T-helper 2 cell treated with Interferon-gamma antibody and Interleukin-4, amounts not matched to agents 5 μg/mL and 100 μg/mL, for 36 hours (primary cell): ENCODE measurements around the gene PSMC3.
"Not testable (repeated sequence)": the region's sequence is repeated elsewhere in the genome, so short reads cannot be mapped to it uniquely, and the experiment has no call there.

Source experiments
- DNase-seq: peaks from one replicate; pipeline ENCODE4 v3.0.0; 2021; ENCODE audit warnings: low spot score
- H3K27ac Mint-ChIP-seq: one replicate; pipeline ENCODE4 v1.8.0; 2021; ENCODE audit warnings: mild to moderate bottlenecking, mixed read lengths
- H3K27me3 Mint-ChIP-seq: one replicate; pipeline ENCODE4 v1.8.0; 2021; ENCODE audit warnings: low read depth, mixed read lengths
- H3K36me3 Mint-ChIP-seq: one replicate; pipeline ENCODE4 v1.8.0; 2021; ENCODE audit warnings: low read depth, mixed read lengths
- H3K4me1 Mint-ChIP-seq: one replicate; pipeline ENCODE4 v1.8.0; 2021; ENCODE audit warnings: low read depth, mixed read lengths
- H3K4me3 Mint-ChIP-seq: one replicate; pipeline ENCODE4 v1.8.0; 2022; ENCODE audit warnings: mild to moderate bottlenecking, moderate library complexity, mixed read lengths
- H3K9me3 Mint-ChIP-seq: one replicate; pipeline ENCODE4 v1.8.0; 2021; ENCODE audit warnings: mixed read lengths

The PSMC3 gene

GRCh38 chr11:47426062-47426956, at the start of gene PSMC3:
PSMC3 (minus strand) TSS chr11:47426439; CDS start chr11:47426279, 160 bp downstream.
- Mint-ChIP-seq H3K36me3 (peaks cover 40% of the 10 kb centered on the region), H3K27me3 (no peaks in the 10 kb centered on the region), H3K4me1 (peaks cover 18% of the 10 kb centered on the region), H3K9me3 (no peaks in the 10 kb centered on the region), H3K27ac (peak within 1 kb of the TSS; percentile 99), H3K4me3 (peak within 1 kb of the TSS; percentile 99)
- DNase-seq: peak; percentile 97

- no peaks in the 10 kb centered on the region for H3K27me3 Mint-ChIP-seq
- no peak overlapping the region for H3K27ac Mint-ChIP-seq
- no peak for DNase-seq
- H3K4me1 Mint-ChIP-seq: peaks cover 4% of the 10 kb centered on the region
- no peaks in the 10 kb centered on the region for H3K9me3 Mint-ChIP-seq
- H3K36me3 Mint-ChIP-seq: peaks cover 53% of the 10 kb centered on the region
- H3K4me3 Mint-ChIP-seq: no peak overlapping the region
Measured at GRCh38 chr11:47470671-47471070, 44.4 kb upstream of the PSMC3 start.

GRCh38 chr11:47469361-47470179, 43.3 kb upstream of the PSMC3 start:
- no peaks in the 10 kb centered on the region for H3K9me3 Mint-ChIP-seq
- no peak overlapping the region for H3K27ac Mint-ChIP-seq
- peaks cover 4% of the 10 kb centered on the region for H3K4me1 Mint-ChIP-seq
- no peak for DNase-seq
- H3K36me3 Mint-ChIP-seq: peaks cover 50% of the 10 kb centered on the region
- no peaks in the 10 kb centered on the region for H3K27me3 Mint-ChIP-seq
- H3K4me3 Mint-ChIP-seq: no peak overlapping the region

- H3K27ac Mint-ChIP-seq: no peak overlapping the region
Measured at GRCh38 chr11:47468598-47469214, 42.5 kb upstream of the PSMC3 start.

GRCh38 chr11:47467357-47467756, 41.1 kb upstream of the PSMC3 start:
- H3K9me3 Mint-ChIP-seq: no peaks in the 10 kb centered on the region
- peaks cover 4% of the 10 kb centered on the region for H3K4me1 Mint-ChIP-seq
- DNase-seq: no peak
- peaks cover 37% of the 10 kb centered on the region for H3K36me3 Mint-ChIP-seq
- no peak overlapping the region for H3K4me3 Mint-ChIP-seq
- peak overlapping the region; percentile 10 for H3K27ac Mint-ChIP-seq
- H3K27me3 Mint-ChIP-seq: no peaks in the 10 kb centered on the region

More at GRCh38 chr11:47468598-47469214, 42.5 kb upstream of the PSMC3 start:
- Mint-ChIP-seq H3K27me3 (no peaks in the 10 kb centered on the region), H3K4me1 (peaks cover 4% of the 10 kb centered on the region), H3K4me3 (no peak overlapping the region), H3K36me3 (peaks cover 47% of the 10 kb centered on the region), H3K9me3 (no peaks in the 10 kb centered on the region)
- no peak for DNase-seq

GRCh38 chr11:47466701-47467250, 40.5 kb upstream of the PSMC3 start:
- no peaks in the 10 kb centered on the region for H3K27me3 Mint-ChIP-seq
- H3K36me3 Mint-ChIP-seq: peaks cover 37% of the 10 kb centered on the region
- no peak overlapping the region for H3K4me3 Mint-ChIP-seq
- no peaks in the 10 kb centered on the region for H3K9me3 Mint-ChIP-seq
- peaks cover 4% of the 10 kb centered on the region for H3K4me1 Mint-ChIP-seq
- no peak overlapping the region for H3K27ac Mint-ChIP-seq
- no peak for DNase-seq

GRCh38 chr11:47466201-47466600, 40.0 kb upstream of the PSMC3 start:
- no peak for DNase-seq
- Mint-ChIP-seq H3K4me1 (peaks cover 4% of the 10 kb centered on the region), H3K36me3 (peaks cover 35% of the 10 kb centered on the region), H3K27ac (no peak overlapping the region), H3K27me3 (no peaks in the 10 kb centered on the region), H3K4me3 (no peak overlapping the region), H3K9me3 (no peaks in the 10 kb centered on the region)

- Mint-ChIP-seq H3K27ac (no peak overlapping the region), H3K4me3 (no peak overlapping the region), H3K36me3 (peaks cover 27% of the 10 kb centered on the region), H3K4me1 (peaks cover 4% of the 10 kb centered on the region), H3K27me3 (no peaks in the 10 kb centered on the region), H3K9me3 (no peaks in the 10 kb centered on the region)
- no peak for DNase-seq
Measured at GRCh38 chr11:47464483-47464882, 38.2 kb upstream of the PSMC3 start.

GRCh38 chr11:47461876-47462275, 35.6 kb upstream of the PSMC3 start:
- Mint-ChIP-seq H3K27ac (no peak overlapping the region), H3K9me3 (no peaks in the 10 kb centered on the region), H3K4me3 (no peak overlapping the region), H3K27me3 (no peaks in the 10 kb centered on the region), H3K4me1 (no peaks in the 10 kb centered on the region), H3K36me3 (peaks cover 12% of the 10 kb centered on the region)
- DNase-seq: no peak

- Mint-ChIP-seq H3K27me3 (no peaks in the 10 kb centered on the region), H3K4me3 (no peak overlapping the region), H3K36me3 (peaks cover 10% of the 10 kb centered on the region), H3K4me1 (no peaks in the 10 kb centered on the region), H3K9me3 (no peaks in the 10 kb centered on the region), H3K27ac (no peak overlapping the region)
- DNase-seq: no peak
Measured at GRCh38 chr11:47460571-47461235, 34.5 kb upstream of the PSMC3 start.

GRCh38 chr11:47454258-47454671, 28.0 kb upstream of the PSMC3 start:
- not testable (repeated sequence) for H3K4me3 Mint-ChIP-seq, H3K27ac Mint-ChIP-seq, H3K4me1 Mint-ChIP-seq

GRCh38 chr11:47453365-47453764, 27.1 kb upstream of the PSMC3 start:
- no peak for DNase-seq
- Mint-ChIP-seq H3K36me3 (no peaks in the 10 kb centered on the region), H3K27me3 (no peaks in the 10 kb centered on the region), H3K27ac (no peak overlapping the region), H3K9me3 (no peaks in the 10 kb centered on the region), H3K4me1 (peaks cover 4% of the 10 kb centered on the region), H3K4me3 (no peak overlapping the region)

More at GRCh38 chr11:47454258-47454671, 28.0 kb upstream of the PSMC3 start:
- not testable (repeated sequence) for H3K9me3 Mint-ChIP-seq, H3K36me3 Mint-ChIP-seq, H3K27me3 Mint-ChIP-seq
- peak; percentile 61 for DNase-seq

GRCh38 chr11:47451990-47452389, 25.8 kb upstream of the PSMC3 start:
- Mint-ChIP-seq H3K4me3 (no peak overlapping the region), H3K9me3 (no peaks in the 10 kb centered on the region), H3K27ac (no peak overlapping the region)

More at GRCh38 chr11:47451990-47452389, 25.8 kb upstream of the PSMC3 start:
- peaks cover 4% of the 10 kb centered on the region for H3K4me1 Mint-ChIP-seq
- no peaks in the 10 kb centered on the region for H3K36me3 Mint-ChIP-seq
- no peak for DNase-seq
- H3K27me3 Mint-ChIP-seq: no peaks in the 10 kb centered on the region
